GM12892 (cell line): ENCODE measurements around the gene SLFN12.

Experiments used
- POLR2A ChIP-seq: IDR thresholded peaks from 2 replicates; pipeline ENCODE4 v1.6.1; 2011; ENCODE audit warnings: low read depth, low read length, control low read depth
- POLR2AphosphoS5 ChIP-seq: IDR thresholded peaks from 2 replicates; pipeline ENCODE4 v1.6.1; 2011; ENCODE audit warnings: low read depth, low read length, control low read depth
- TAF1 ChIP-seq: IDR thresholded peaks from 2 replicates; pipeline ENCODE4 v1.6.1; 2011; ENCODE audit warnings: low read depth, mild to moderate bottlenecking, control low read depth, low read length, borderline replicate concordance

DNA sequence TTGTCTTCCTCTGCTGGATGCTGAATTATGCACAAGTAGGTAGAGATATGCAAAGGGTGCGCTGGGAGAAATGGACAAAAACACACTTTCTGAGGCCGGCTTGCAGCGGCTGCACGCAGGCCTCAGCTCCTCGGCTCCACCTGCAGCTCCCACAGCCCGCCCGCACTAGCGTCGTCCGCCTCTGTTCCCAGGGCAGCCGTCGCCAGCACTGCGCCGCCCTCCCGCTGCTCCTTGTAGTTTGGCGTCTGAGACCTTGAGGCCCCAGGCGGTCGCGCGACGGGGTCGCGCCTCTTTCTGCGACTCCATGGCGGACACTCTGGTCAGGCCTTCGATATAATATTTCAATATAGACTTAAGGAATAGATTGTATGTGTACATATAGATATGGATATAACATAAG is 24.8 kb downstream of the SLFN12 start:
- TF ChIP-seq POLR2AphosphoS5: no peak
- TF ChIP-seq POLR2A: no peak
- no peak for TF ChIP-seq TAF1
